ENCODE data around the gene RALBP1. TPM values are rescaled to one million over a fixed set of nuclear protein-coding genes. Genes with fewer than 3 reads are reported as not detected.
"Not testable (repeated sequence)": the region's sequence is repeated elsewhere in the genome, so short reads cannot be mapped to it uniquely, and the experiment has no call there.

RALBP1 gene
- total RNA-seq = 67.2 TPM

DNA sequence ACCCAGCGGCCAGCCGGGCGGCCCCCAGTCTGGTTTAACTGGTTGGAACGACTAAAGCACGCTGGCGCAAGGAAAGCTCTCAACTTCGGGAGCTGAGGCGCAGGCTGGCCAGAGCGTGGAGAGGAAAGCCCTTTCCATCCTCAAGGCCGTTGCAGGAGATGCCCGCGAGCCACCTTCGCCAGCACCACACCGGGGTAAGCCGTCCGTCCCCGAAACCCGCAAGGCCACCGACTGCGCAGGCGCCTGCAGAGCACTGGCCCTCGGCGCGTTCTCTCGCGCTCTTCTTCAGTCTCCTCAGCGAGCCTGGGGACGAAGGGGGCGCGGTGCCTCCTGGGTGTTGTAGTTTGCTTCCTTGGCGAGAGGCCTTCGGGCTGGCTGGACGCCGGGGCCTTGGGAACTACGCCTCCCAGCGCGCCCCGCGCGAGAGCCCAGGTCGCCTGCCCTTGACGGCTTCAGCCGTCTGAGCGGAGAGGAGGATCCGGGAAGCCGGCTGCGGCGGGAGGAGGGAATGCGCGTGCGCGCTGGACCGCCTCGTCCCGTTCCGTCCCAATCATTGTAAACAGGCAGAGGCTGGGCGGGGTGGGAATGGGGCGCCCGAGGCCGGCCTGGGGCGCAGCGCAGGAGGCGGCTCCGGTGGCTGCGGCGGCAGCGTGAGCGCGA, at the start of gene RALBP1:
TSS of gene RALBP1 (plus strand) at position 531 of the 660 bp plus-strand sequence. CDS start 37,533 bp downstream, outside the sequence.
- peak; percentile 97 to 100 for DNase-seq (ENCODE audit: low spot score in 2 of 2)
- TF ChIP-seq, protein P1, sequence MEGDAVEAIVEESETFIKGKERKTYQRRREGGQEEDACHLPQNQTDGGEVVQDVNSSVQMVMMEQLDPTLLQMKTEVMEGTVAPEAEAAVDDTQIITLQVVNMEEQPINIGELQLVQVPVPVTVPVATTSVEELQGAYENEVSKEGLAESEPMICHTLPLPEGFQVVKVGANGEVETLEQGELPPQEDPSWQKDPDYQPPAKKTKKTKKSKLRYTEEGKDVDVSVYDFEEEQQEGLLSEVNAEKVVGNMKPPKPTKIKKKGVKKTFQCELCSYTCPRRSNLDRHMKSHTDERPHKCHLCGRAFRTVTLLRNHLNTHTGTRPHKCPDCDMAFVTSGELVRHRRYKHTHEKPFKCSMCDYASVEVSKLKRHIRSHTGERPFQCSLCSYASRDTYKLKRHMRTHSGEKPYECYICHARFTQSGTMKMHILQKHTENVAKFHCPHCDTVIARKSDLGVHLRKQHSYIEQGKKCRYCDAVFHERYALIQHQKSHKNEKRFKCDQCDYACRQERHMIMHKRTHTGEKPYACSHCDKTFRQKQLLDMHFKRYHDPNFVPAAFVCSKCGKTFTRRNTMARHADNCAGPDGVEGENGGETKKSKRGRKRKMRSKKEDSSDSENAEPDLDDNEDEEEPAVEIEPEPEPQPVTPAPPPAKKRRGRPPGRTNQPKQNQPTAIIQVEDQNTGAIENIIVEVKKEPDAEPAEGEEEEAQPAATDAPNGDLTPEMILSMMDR (IDR thresholded peaks at IDR 0.05) = peak in 1 of 3 experiments; percentile 35
- Histone ChIP-seq H3K36me3 (peaks cover 3 to 4% of the 10 kb centered on the region in 2 donors), H3K4me3 (peak within 1 kb of the TSS; percentile 95 to 98), H3K27me3 (no peaks in the 10 kb centered on the region), H3K4me1 (peaks cover 0 to 5% of the 10 kb centered on the region in 2 donors), H3K27ac (peak within 1 kb of the TSS; percentile 88 to 90), H3K9me3 (no peaks in the 10 kb centered on the region)
- intact Hi-C loops (cut with DNase I) = loop anchor here (1.0 to 10.0 kb wide), 9 partner anchors 42 to 770 kb away; partner anchors contain the start of genes ANKRD12, MTCL1, PPP4R1 and TWSG1

DNA sequence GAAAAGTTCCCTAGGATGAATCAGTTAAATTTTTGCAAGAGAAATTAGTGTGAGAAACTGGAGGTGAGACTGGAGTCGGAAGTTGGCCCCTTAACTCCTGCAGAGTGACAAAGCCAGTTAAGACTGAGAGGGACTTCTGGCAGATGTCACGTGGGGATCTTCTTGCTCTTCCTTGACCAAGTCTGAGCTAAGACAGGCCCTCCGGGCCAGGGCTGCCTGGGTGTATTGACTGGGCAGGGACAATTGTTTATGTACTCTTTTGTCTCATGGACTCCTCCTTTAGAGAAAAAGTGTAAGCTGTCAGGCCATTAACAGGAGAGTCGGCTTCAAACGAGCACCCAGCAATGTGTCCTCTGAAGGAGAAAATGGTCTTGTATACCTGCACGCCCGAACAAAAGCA, 48.6 kb upstream of the RALBP1 start:
- TF ChIP-seq, protein P1 (IDR thresholded peaks at IDR 0.05) = no peak
- no peak for DNase-seq (ENCODE audit: low spot score in 2 of 2)
- Histone ChIP-seq H3K4me1 (no peaks in the 10 kb centered on the region), H3K27ac (no peak overlapping the region), H3K27me3 (no peaks in the 10 kb centered on the region), H3K4me3 (no peak overlapping the region), H3K36me3 (no peaks in the 10 kb centered on the region), H3K9me3 (no peaks in the 10 kb centered on the region)
- intact Hi-C loops (cut with DNase I) = no loop called here

DNA sequence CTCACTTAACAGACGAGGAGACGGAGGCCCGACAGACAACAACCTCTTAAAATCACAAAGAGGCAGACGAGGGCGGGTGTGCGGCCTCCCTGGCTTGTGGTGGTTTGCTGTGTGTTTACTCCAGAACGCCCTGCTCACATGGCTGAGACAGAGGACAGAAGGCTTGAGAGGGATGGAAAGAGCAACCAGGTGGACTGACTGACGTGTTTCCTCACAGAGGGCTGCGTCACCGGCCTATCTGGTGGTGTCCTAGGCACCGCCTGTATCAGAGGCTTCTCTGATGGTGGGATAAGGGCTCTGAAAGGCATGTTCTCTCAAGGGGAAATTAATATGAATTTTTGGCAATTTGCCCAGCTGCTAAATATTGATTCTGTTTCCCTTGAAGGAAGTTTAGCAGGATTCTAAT, 47.0 kb upstream of the RALBP1 start:
- H3K9me3 ChIP-seq = no peaks in the 10 kb centered on the region
- intact Hi-C loops (cut with DNase I) = no loop called here
- no peaks in the 10 kb centered on the region for H3K27me3 ChIP-seq
- no peaks in the 10 kb centered on the region for H3K36me3 ChIP-seq
- no peak for DNase-seq (ENCODE audit: low spot score in 2 of 2)
- H3K27ac ChIP-seq = no peak overlapping the region
- TF ChIP-seq, protein P1 (IDR thresholded peaks at IDR 0.05) = no peak
- no peak overlapping the region for H3K4me3 ChIP-seq
- H3K4me1 ChIP-seq = no peaks in the 10 kb centered on the region

DNA sequence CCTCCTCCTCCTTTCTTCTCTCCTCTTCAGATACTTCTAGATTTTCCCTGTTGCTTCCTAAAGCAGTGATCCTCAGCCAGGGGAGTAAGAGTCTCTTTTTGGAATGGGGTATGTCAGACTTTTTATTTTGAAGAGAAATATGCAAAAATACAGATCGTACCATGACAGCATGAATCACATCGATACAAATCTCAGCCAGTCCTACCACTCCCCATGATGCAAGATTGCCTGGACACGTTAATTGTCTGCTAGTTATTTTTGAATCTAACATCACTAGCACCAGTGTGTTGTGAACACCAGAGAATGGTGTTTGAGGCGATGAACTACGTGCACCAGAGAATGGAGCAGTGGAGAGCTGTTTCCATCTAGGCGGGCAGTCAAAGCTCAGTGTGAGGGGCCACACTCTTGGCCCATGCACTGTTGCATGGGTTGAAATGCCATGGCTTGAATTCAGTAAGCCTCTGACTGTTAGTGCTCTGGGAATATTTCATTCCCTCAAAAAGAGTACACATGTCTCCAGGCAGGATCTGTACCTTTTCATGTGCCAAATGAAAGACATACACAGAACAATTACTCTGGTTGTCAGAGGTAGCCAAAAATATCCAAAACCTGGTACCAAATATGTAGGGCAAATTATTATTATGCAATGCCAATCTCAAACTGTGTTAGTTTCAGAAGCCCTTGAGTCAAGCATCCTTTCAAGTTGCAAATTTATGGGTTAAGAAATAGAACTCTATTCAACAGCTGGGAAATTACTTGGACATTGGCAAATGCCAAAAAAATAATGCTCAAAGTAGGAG, 46.3 kb upstream of the RALBP1 start:
- intact Hi-C loops (cut with DNase I) = no loop called here

DNA sequence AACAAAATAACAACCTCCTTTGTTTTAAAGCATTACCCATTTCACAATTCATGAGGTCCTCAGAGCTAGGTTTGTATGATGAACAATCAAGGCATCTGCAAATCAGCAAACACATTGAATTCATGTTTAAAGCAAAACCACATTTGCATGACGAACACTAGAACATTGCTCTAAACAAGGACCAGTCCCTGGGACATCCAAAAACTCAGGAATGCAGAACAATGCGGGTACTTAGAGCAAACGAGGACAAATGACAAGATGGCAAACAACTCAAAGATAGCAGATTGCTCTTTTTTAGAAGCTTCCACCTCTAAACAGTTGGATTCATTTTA, 45.7 kb upstream of the RALBP1 start:
- no peak for DNase-seq (ENCODE audit: low spot score in 2 of 2)
- TF ChIP-seq, protein P1 (IDR thresholded peaks at IDR 0.05) = no peak
- Histone ChIP-seq H3K27me3 (no peaks in the 10 kb centered on the region), H3K27ac (no peak overlapping the region), H3K9me3 (no peaks in the 10 kb centered on the region), H3K4me1 (no peaks in the 10 kb centered on the region), H3K36me3 (no peaks in the 10 kb centered on the region), H3K4me3 (no peak overlapping the region)
- intact Hi-C loops (cut with DNase I) = no loop called here

More for the DNA sequence above, 46.3 kb upstream of the RALBP1 start:
- H3K4me1 ChIP-seq = no peaks in the 10 kb centered on the region
- no peaks in the 10 kb centered on the region for H3K36me3 ChIP-seq
- H3K9me3 ChIP-seq = no peaks in the 10 kb centered on the region
- H3K4me3 ChIP-seq = no peak overlapping the region
- no peak for DNase-seq (ENCODE audit: low spot score in 2 of 2)
- TF ChIP-seq, protein P1 (IDR thresholded peaks at IDR 0.05) = no peak
- H3K27ac ChIP-seq = no peak overlapping the region
- no peaks in the 10 kb centered on the region for H3K27me3 ChIP-seq

DNA sequence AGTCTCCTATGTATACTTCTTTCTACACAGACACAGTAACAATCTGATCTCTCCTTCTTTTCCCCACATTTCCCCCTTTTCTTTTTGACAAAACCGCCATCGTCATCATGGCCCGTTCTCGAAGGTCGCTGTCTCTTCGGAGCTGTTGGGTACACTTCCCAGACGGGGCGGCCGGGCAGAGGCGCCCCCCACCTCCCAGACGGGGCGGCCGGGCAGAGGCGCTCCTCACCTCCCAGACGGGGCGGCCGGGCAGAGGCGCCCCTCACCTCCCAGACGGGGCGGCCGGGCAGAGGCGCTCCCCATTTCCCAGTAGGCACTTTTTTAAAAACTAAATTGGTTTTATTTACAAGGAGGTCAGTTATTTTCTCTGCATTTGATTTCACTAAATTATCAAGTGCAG, 45.0 kb upstream of the RALBP1 start:
- DNase-seq (ENCODE audit: low spot score in 2 of 2); H3K4me1 ChIP-seq; H3K36me3 ChIP-seq; H3K27ac ChIP-seq; intact Hi-C loops (cut with DNase I); H3K27me3 ChIP-seq; H3K4me3 ChIP-seq; H3K9me3 ChIP-seq: not testable (repeated sequence)

All from ascending aorta (tissue), 2 donors.